HCEC 1CT (cell line): Measurements from ENCODE around the gene CD22.
"Not testable (repeated sequence)": the region's sequence is repeated elsewhere in the genome, so short reads cannot be mapped to it uniquely, and the experiment has no call there.

Source experiments
- DNase-seq: peaks from one replicate; pipeline ENCODE4 v3.0.0-alpha.2; 2017

Gene CD22

GRCh38 chr19:35362261-35363000 lies 33.4 kb downstream of the CD22 start:
- no peak for DNase-seq

GRCh38 chr19:35363001-35363590 lies 34.1 kb downstream of the CD22 start:
- DNase-seq: no peak

GRCh38 chr19:35363711-35364425 lies 34.9 kb downstream of the CD22 start:
- no peak for DNase-seq

GRCh38 chr19:35365303-35365702 lies 36.3 kb downstream of the CD22 start:
- DNase-seq: no peak

GRCh38 chr19:35368378-35368777 lies 39.4 kb downstream of the CD22 start:
- no peak for DNase-seq

- DNase-seq: no peak
These were observed 40.5 kb downstream of the CD22 start for GRCh38 chr19:35369522-35369921.

- no peak for DNase-seq
These were observed 41.7 kb downstream of the CD22 start, which contains the start of gene GPR42 for GRCh38 chr19:35370722-35371121. GPR42 (plus strand) TSS chr19:35371068; CDS start chr19:35371360, 292 bp downstream.

GRCh38 chr19:35373492-35373891 lies 44.5 kb downstream of the CD22 start:
- DNase-seq: no peak

GRCh38 chr19:35374031-35374430 lies 45.0 kb downstream of the CD22 start:
- DNase-seq: not testable (repeated sequence)

GRCh38 chr19:35375505-35376307 lies 46.7 kb downstream of the CD22 start:
- DNase-seq: no peak

GRCh38 chr19:35377656-35378055 lies 48.7 kb downstream of the CD22 start:
- no peak for DNase-seq

- no peak for DNase-seq
These were observed 49.4 kb downstream of the CD22 start for GRCh38 chr19:35378356-35378755.

- not testable (repeated sequence) for DNase-seq
These were observed 50.6 kb downstream of the CD22 start for GRCh38 chr19:35379545-35379944.

- no peak for DNase-seq
These were observed 51.0 kb downstream of the CD22 start for GRCh38 chr19:35379992-35380391.

GRCh38 chr19:35380450-35381124 lies 51.6 kb downstream of the CD22 start:
- DNase-seq: no peak

GRCh38 chr19:35381318-35381717 lies 52.3 kb downstream of the CD22 start:
- no peak for DNase-seq

- DNase-seq: no peak
These were observed 52.9 kb downstream of the CD22 start for GRCh38 chr19:35381926-35382325.

- DNase-seq: no peak
These were observed 54.5 kb downstream of the CD22 start for GRCh38 chr19:35383536-35383935.

GRCh38 chr19:35388277-35389054 lies 59.5 kb downstream of the CD22 start:
- DNase-seq: no peak

- DNase-seq: no peak
These were observed 60.3 kb downstream of the CD22 start for GRCh38 chr19:35389192-35389861.
